Ishikawa (cell line): ENCODE measurements around the gene POLH.

Experiments used
- CEBPB ChIP-seq: IDR thresholded peaks from 2 replicates; pipeline ENCODE4 v1.6.1; 2012
- CREB1 ChIP-seq: IDR thresholded peaks from 2 replicates; pipeline ENCODE4 v1.6.1; 2012; ENCODE audit warnings: low read depth
- EGR1 ChIP-seq: IDR thresholded peaks from 2 replicates; pipeline ENCODE4 v1.6.1; 2012
- EP300 ChIP-seq: IDR thresholded peaks from 2 replicates; pipeline ENCODE4 v1.6.1; 2012; ENCODE audit warnings: borderline replicate concordance
- FOXM1 ChIP-seq: IDR thresholded peaks from 2 replicates; pipeline ENCODE4 v1.6.1; 2012; ENCODE audit warnings: low read depth, borderline replicate concordance
- MAX ChIP-seq: IDR thresholded peaks from 2 replicates; pipeline ENCODE4 v1.6.1; 2012
- NFIC ChIP-seq: IDR thresholded peaks from 2 replicates; pipeline ENCODE4 v1.6.1; 2012
- RAD21 ChIP-seq: IDR thresholded peaks from 2 replicates; pipeline ENCODE4 v1.6.1; 2012; ENCODE audit warnings: low read depth
- TAF1 ChIP-seq: IDR thresholded peaks from 2 replicates; pipeline ENCODE4 v1.6.1; 2012; ENCODE audit warnings: low read depth, mild to moderate bottlenecking
- TCF12 ChIP-seq: IDR thresholded peaks from 2 replicates; pipeline ENCODE4 v1.6.1; 2012; ENCODE audit warnings: low read depth
- TEAD4 ChIP-seq: IDR thresholded peaks from 2 replicates; pipeline ENCODE4 v1.6.1; 2012
- YY1 ChIP-seq: IDR thresholded peaks from 2 replicates; pipeline ENCODE4 v1.6.1; 2012; ENCODE audit warnings: low read depth
- ZBTB7A ChIP-seq: IDR thresholded peaks from 2 replicates; pipeline ENCODE4 v1.6.1; 2012; ENCODE audit warnings: low read depth
- TF ChIP-seq, protein P1 (sequence below): IDR thresholded peaks from 2 replicates; pipeline ENCODE4 v1.6.1; 2012
- TF ChIP-seq, protein P2 (sequence below): IDR thresholded peaks from 2 replicates; pipeline ENCODE4 v1.6.1; 2012; ENCODE audit warnings: low read depth, mild to moderate bottlenecking

POLH gene

DNA sequence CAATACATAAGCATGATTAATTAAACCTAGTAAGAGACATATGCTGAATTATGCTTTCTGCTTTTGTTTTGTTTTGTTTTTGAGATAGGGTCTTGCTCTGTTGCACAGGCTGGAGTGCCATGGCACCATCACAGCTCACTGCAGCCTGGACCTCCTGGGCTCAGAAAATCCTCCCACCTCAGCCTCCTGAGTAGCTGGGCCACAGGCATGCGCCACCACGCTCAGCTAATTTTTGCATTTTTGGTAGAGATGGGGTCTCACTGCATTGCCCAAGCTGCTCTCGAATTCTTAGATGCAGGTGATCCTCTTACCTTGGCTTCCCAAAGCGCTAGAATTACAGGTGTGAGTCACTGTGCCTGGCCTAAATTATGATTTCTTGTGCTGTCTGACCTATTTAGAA lies 4.0 kb upstream of the POLH start:
- TF ChIP-seq, protein P1, sequence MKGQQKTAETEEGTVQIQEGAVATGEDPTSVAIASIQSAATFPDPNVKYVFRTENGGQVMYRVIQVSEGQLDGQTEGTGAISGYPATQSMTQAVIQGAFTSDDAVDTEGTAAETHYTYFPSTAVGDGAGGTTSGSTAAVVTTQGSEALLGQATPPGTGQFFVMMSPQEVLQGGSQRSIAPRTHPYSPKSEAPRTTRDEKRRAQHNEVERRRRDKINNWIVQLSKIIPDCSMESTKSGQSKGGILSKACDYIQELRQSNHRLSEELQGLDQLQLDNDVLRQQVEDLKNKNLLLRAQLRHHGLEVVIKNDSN, result no peak
- TF ChIP-seq TEAD4 (no peak), MAX (no peak), YY1 (no peak)

GRCh38 chr6:43575105-43575771 lies 747 bp upstream of the POLH start:
- TF ChIP-seq NFIC, result no peak
- TF ChIP-seq MAX, result no peak
- TF ChIP-seq TCF12, result no peak
- TF ChIP-seq FOXM1, result no peak
- TF ChIP-seq, protein P1, result no peak

- TF ChIP-seq TEAD4 (no peak), NFIC (no peak), CEBPB (no peak), TAF1 (no peak), FOXM1 (no peak), ZBTB7A (no peak), RAD21 (no peak), CREB1 (no peak), MAX (no peak), TCF12 (no peak), YY1 (no peak)
- TF ChIP-seq, protein P2, sequence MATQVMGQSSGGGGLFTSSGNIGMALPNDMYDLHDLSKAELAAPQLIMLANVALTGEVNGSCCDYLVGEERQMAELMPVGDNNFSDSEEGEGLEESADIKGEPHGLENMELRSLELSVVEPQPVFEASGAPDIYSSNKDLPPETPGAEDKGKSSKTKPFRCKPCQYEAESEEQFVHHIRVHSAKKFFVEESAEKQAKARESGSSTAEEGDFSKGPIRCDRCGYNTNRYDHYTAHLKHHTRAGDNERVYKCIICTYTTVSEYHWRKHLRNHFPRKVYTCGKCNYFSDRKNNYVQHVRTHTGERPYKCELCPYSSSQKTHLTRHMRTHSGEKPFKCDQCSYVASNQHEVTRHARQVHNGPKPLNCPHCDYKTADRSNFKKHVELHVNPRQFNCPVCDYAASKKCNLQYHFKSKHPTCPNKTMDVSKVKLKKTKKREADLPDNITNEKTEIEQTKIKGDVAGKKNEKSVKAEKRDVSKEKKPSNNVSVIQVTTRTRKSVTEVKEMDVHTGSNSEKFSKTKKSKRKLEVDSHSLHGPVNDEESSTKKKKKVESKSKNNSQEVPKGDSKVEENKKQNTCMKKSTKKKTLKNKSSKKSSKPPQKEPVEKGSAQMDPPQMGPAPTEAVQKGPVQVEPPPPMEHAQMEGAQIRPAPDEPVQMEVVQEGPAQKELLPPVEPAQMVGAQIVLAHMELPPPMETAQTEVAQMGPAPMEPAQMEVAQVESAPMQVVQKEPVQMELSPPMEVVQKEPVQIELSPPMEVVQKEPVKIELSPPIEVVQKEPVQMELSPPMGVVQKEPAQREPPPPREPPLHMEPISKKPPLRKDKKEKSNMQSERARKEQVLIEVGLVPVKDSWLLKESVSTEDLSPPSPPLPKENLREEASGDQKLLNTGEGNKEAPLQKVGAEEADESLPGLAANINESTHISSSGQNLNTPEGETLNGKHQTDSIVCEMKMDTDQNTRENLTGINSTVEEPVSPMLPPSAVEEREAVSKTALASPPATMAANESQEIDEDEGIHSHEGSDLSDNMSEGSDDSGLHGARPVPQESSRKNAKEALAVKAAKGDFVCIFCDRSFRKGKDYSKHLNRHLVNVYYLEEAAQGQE, result no peak
- TF ChIP-seq, protein P1, result no peak
Measured at GRCh38 chr6:43578748-43579147, 2.8 kb downstream of the POLH start.

DNA sequence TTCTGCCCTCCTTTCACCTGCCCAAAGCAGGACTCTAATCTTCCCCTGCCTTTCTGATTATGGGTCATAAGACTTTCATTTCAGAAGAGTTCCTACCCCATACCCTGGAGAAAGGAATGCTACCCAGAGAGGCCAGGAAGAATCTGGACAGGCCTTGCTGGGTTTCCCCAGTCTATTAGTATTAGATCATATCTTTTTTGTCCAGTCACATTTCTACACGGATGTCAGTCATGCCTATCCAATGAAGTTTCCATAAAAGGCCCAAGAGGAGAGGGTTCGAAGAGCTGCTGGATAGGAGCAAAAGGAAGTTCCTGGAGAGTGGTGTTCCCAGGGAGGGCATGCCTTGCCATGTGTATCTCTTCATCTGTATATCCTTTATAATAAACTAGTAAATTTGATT lies 3.2 kb downstream of the POLH start:
- no peak for TF ChIP-seq TAF1
- TF ChIP-seq CREB1, result no peak
- TF ChIP-seq ZBTB7A, result no peak
- no peak for TF ChIP-seq FOXM1
- TF ChIP-seq NFIC, result no peak
- no peak for TF ChIP-seq EGR1
- TF ChIP-seq MAX, result no peak
- TF ChIP-seq YY1, result no peak
- no peak for TF ChIP-seq TCF12
- no peak for TF ChIP-seq RAD21
- TF ChIP-seq CEBPB, result no peak
- TF ChIP-seq TEAD4, result no peak
- TF ChIP-seq, protein P2, result no peak
- no peak for TF ChIP-seq EP300
- TF ChIP-seq, protein P1, result no peak

GRCh38 chr6:43582911-43583310 lies 6.9 kb downstream of the POLH start:
- no peak for TF ChIP-seq CREB1
- TF ChIP-seq RAD21, result no peak
- no peak for TF ChIP-seq FOXM1
- no peak for TF ChIP-seq NFIC
- TF ChIP-seq EGR1, result no peak
- no peak for TF ChIP-seq TCF12
- no peak for TF ChIP-seq TEAD4
- TF ChIP-seq, protein P2, result no peak
- no peak for TF ChIP-seq CEBPB
- no peak for TF ChIP-seq EP300
- no peak for TF ChIP-seq ZBTB7A
- TF ChIP-seq YY1, result no peak
- TF ChIP-seq TAF1, result no peak
- no peak for TF ChIP-seq MAX
- TF ChIP-seq, protein P1, result no peak
